Renal cortical epithelial cell (primary cell): ENCODE measurements around the gene MX2. TPM values are rescaled to one million over a fixed set of nuclear protein-coding genes. Genes with fewer than 3 reads are reported as not detected.
"Not testable (repeated sequence)": the region's sequence is repeated elsewhere in the genome, so short reads cannot be mapped to it uniquely, and the experiment has no call there.

Source experiments
- DNase-seq: peaks from one replicate; pipeline ENCODE4 v3.0.0-alpha.2; 2011; ENCODE audit warnings: low read depth
- total RNA-seq: library from RNA; depleted of rRNA; stranded (reverse); fragments of >200 nt; gene quantifications from 2 replicates; pipeline ENCODE4 v1.2.3, GENCODE V29; 2014

Gene MX2
- total RNA-seq, 1 donor from 2014 or later: 0.15 TPM

GRCh38 chr21:41337515-41337914 lies 24.3 kb upstream of the MX2 start:
- no peak for DNase-seq

GRCh38 chr21:41338455-41338854 lies 23.4 kb upstream of the MX2 start:
- no peak for DNase-seq

- DNase-seq: no peak
Measured at GRCh38 chr21:41342035-41342434, 19.8 kb upstream of the MX2 start.

GRCh38 chr21:41344146-41344545 lies 17.7 kb upstream of the MX2 start:
- DNase-seq: no peak

- no peak for DNase-seq
Measured at GRCh38 chr21:41345356-41345755, 16.5 kb upstream of the MX2 start.

- DNase-seq: no peak
Measured at GRCh38 chr21:41345934-41346685, 15.7 kb upstream of the MX2 start.

- DNase-seq: no peak
Measured at GRCh38 chr21:41346758-41347157, 15.1 kb upstream of the MX2 start.

- no peak for DNase-seq
Measured at GRCh38 chr21:41348434-41348833, 13.4 kb upstream of the MX2 start.

GRCh38 chr21:41349126-41349525 lies 12.7 kb upstream of the MX2 start:
- DNase-seq: no peak

- no peak for DNase-seq
Measured at GRCh38 chr21:41349619-41350390, 12.0 kb upstream of the MX2 start.

- DNase-seq: no peak
Measured at GRCh38 chr21:41350436-41351155, 11.2 kb upstream of the MX2 start.

- DNase-seq: no peak
Measured at GRCh38 chr21:41357546-41357945, 4.3 kb upstream of the MX2 start.

GRCh38 chr21:41358193-41359166 lies 3.3 kb upstream of the MX2 start:
- DNase-seq: no peak

- DNase-seq: no peak
Measured at GRCh38 chr21:41359286-41359685, 2.5 kb upstream of the MX2 start.

- DNase-seq: not testable (repeated sequence)
Measured at GRCh38 chr21:41359754-41360071, 2.1 kb upstream of the MX2 start.

GRCh38 chr21:41360072-41360821 lies 1.6 kb upstream of the MX2 start:
- no peak for DNase-seq

GRCh38 chr21:41361053-41361785 lies 608 bp upstream of the MX2 start:
- DNase-seq: no peak

- no peak for DNase-seq
Measured at GRCh38 chr21:41362605-41363369, 960 bp downstream of the MX2 start.
